HepG2 (cell line): ENCODE results near the gene FXYD4. TPM values are rescaled to one million over a fixed set of nuclear protein-coding genes. Genes with fewer than 3 reads are reported as not detected.

ENCODE experiments used
- FOSL2 ChIP-seq: sonication (generic); formaldehyde crosslinking; IDR thresholded peaks from 2 replicates; pipeline ENCODE4 v1.4.0; 2020; ENCODE audit warnings: missing genetic modification reagents
- GATAD1 ChIP-seq: IDR thresholded peaks from 2 replicates; pipeline ENCODE4 v1.6.1; 2016; ENCODE audit warnings: missing genetic modification reagents, missing compliant biosample characterization
- HHEX ChIP-seq: IDR thresholded peaks from 2 replicates; pipeline ENCODE4 v1.6.1; 2016; ENCODE audit warnings: control low read depth
- HMG20A ChIP-seq: IDR thresholded peaks from 2 replicates; pipeline ENCODE4 v1.6.1; 2016; ENCODE audit warnings: borderline replicate concordance
- KAT8 ChIP-seq: IDR thresholded peaks from 2 replicates; pipeline ENCODE4 v1.6.1; 2016; ENCODE audit warnings: missing genetic modification reagents, missing compliant biosample characterization
- MAZ ChIP-seq, 2 experiments: sonication (generic) in 1 of 2; formaldehyde crosslinking in 1 of 2; IDR thresholded peaks; 2 replicates each; pipeline versions ENCODE4 v1.5.0 to v1.6.1; 2012 to 2020; ENCODE audit warnings: low read depth in 2 of 2, mild to moderate bottlenecking in 2 of 2, borderline replicate concordance in 1 of 2, improper control_type of control experiment in 1 of 2, low read length in 1 of 2, missing genetic modification reagents in 1 of 2, moderate library complexity in 1 of 2
- MIXL1 ChIP-seq: IDR thresholded peaks from 2 replicates; pipeline ENCODE4 v1.6.1; 2016
- SMARCE1 ChIP-seq: fragments of 450-650 bp; IDR thresholded peaks from 2 replicates; pipeline ENCODE4 v1.6.1; 2017; ENCODE audit warnings: borderline replicate concordance
- TGIF2 ChIP-seq: IDR thresholded peaks from 2 replicates; pipeline ENCODE4 v1.6.1; 2016; ENCODE audit warnings: control low read depth, missing compliant biosample characterization
- ZFX ChIP-seq: sonication (generic); formaldehyde crosslinking; IDR thresholded peaks from 2 replicates; pipeline ENCODE4 v1.4.0; 2020; ENCODE audit warnings: mild to moderate bottlenecking, low read depth, missing genetic modification reagents, moderate library complexity
- ZMAT3 ChIP-seq: sonication (generic); formaldehyde crosslinking; conservative IDR thresholded peaks from 2 replicates; pipeline ENCODE4 v1.7.0; 2021; ENCODE audit warnings: missing genetic modification reagents
- ZNF589 ChIP-seq: sonication (generic); formaldehyde crosslinking; conservative IDR thresholded peaks from 2 replicates; pipeline ENCODE4 v1.8.0; 2022; ENCODE audit warnings: mild to moderate bottlenecking, moderate library complexity, missing genetic modification reagents
- ZNF605 ChIP-seq: sonication (generic); formaldehyde crosslinking; IDR thresholded peaks from 2 replicates; pipeline ENCODE4 v1.8.0; 2022; ENCODE audit warnings: mild to moderate bottlenecking, missing genetic modification reagents
- ZNF703 ChIP-seq: sonication (generic); formaldehyde crosslinking; IDR thresholded peaks from 2 replicates; pipeline ENCODE4 v1.5.1; 2020; ENCODE audit warnings: missing genetic modification reagents, mild to moderate bottlenecking, moderate library complexity, borderline replicate concordance
- ZNF766 ChIP-seq: sonication (generic); formaldehyde crosslinking; IDR thresholded peaks from 2 replicates; pipeline ENCODE4 v1.5.0; 2020; ENCODE audit warnings: missing genetic modification reagents, borderline replicate concordance
- polyA plus RNA-seq, 8 experiments: library from polyadenylated mRNA; depleted of rRNA in 3 of 8; stranded (reverse) in 7 of 8; unstranded in 1 of 8; fragments of >200 nt; fragmentation: Illumina TruSeq in 4 of 8; extraction: Trizol in 4 of 8; gene quantifications; 2 replicates each; pipeline versions ENCODE4 v1.2.1 to v1.2.3, GENCODE V29; 2011 to 2016; ENCODE audit warnings: low read depth in 4 of 8, missing spikeins in 1 of 8, mixed read lengths in 1 of 8; ENCODE audit not compliant: insufficient read depth in 1 of 8
- total RNA-seq, 5 experiments: library from RNA; depleted of rRNA; stranded (reverse); fragments of >200 nt; fragmentation: Illumina TruSeq; extraction: Trizol; gene quantifications; 2 replicates each; pipeline ENCODE4 v1.2.3, GENCODE V29; 2016; ENCODE audit warnings: low read depth in 1 of 5
- TF ChIP-seq, protein P1 (sequence below): sonication (generic); formaldehyde crosslinking; IDR thresholded peaks from 2 replicates; pipeline ENCODE4 v1.4.0; 2020; ENCODE audit warnings: missing genetic modification reagents
- TF ChIP-seq, protein P2 (sequence below): fragments of 450-650 bp; IDR thresholded peaks from 2 replicates; pipeline ENCODE4 v1.6.1; 2016
- TF ChIP-seq, protein P3 (sequence below): sonication (generic); formaldehyde crosslinking; IDR thresholded peaks from 2 replicates; pipeline ENCODE4 v1.5.1; 2020; ENCODE audit warnings: missing genetic modification reagents, mild to moderate bottlenecking, borderline replicate concordance
- TF ChIP-seq, protein P4 (sequence below): sonication (generic); formaldehyde crosslinking; IDR thresholded peaks from 2 replicates; pipeline ENCODE4 v1.4.0; 2020; ENCODE audit warnings: missing genetic modification reagents, borderline replicate concordance

FXYD4 gene
- total and polyA plus RNA-seq, 2 of the 13 experiments (the other 11 are each of a cell fraction or from before 2014, with no cell fraction given) = not detected

DNA sequence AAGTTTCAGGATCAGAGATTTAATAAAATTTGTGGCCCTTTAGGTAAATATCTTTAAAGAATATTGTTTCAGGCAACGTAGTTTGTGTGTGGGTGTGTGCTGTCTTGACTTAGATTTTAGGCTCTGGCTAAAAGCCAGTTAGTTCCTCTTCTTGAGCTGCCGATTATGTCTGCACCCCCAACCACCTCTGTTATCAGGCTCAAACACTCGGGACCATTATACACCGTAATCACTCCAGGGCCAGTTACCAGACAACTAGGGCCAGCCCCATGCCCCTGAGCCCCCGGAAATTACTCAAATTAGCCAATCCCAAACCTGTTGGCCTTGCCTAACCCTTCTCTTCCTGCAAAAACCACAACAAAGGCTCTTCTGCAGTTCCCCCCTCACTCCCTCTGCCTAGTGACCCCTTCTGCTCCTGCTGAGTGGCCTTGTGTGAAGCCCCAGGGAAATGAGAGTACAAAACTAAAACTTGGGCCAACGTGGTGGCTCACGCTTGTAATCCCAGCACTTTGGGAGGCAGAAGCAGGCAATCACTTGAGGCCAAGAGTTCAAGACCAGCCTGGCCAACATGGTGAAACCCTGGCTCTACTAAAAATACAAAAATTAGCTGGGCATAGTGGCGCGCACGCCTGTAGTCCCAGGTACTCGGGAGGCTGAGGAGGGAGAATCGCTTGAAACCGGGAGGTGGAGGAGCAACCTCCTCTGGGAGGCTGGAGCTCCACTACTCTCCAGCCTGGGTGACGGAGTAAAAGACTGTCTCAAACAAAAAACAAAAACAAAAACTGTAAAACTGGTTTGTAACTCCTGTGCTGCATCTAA is 46.7 kb downstream of the FXYD4 start (continued):
- peak; percentile 66 for TF ChIP-seq FOSL2 (CRISPR knock-in tag)
- TF ChIP-seq, protein P1, sequence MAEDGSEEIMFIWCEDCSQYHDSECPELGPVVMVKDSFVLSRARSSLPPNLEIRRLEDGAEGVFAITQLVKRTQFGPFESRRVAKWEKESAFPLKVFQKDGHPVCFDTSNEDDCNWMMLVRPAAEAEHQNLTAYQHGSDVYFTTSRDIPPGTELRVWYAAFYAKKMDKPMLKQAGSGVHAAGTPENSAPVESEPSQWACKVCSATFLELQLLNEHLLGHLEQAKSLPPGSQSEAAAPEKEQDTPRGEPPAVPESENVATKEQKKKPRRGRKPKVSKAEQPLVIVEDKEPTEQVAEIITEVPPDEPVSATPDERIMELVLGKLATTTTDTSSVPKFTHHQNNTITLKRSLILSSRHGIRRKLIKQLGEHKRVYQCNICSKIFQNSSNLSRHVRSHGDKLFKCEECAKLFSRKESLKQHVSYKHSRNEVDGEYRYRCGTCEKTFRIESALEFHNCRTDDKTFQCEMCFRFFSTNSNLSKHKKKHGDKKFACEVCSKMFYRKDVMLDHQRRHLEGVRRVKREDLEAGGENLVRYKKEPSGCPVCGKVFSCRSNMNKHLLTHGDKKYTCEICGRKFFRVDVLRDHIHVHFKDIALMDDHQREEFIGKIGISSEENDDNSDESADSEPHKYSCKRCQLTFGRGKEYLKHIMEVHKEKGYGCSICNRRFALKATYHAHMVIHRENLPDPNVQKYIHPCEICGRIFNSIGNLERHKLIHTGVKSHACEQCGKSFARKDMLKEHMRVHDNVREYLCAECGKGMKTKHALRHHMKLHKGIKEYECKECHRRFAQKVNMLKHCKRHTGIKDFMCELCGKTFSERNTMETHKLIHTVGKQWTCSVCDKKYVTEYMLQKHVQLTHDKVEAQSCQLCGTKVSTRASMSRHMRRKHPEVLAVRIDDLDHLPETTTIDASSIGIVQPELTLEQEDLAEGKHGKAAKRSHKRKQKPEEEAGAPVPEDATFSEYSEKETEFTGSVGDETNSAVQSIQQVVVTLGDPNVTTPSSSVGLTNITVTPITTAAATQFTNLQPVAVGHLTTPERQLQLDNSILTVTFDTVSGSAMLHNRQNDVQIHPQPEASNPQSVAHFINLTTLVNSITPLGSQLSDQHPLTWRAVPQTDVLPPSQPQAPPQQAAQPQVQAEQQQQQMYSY (CRISPR knock-in tag) = no peak
- 0 out of 2 replicates have a peak, but pooled peaks have one; percentile 8 for TF ChIP-seq ZNF605 (CRISPR knock-in tag)
- TF ChIP-seq, protein P2, sequence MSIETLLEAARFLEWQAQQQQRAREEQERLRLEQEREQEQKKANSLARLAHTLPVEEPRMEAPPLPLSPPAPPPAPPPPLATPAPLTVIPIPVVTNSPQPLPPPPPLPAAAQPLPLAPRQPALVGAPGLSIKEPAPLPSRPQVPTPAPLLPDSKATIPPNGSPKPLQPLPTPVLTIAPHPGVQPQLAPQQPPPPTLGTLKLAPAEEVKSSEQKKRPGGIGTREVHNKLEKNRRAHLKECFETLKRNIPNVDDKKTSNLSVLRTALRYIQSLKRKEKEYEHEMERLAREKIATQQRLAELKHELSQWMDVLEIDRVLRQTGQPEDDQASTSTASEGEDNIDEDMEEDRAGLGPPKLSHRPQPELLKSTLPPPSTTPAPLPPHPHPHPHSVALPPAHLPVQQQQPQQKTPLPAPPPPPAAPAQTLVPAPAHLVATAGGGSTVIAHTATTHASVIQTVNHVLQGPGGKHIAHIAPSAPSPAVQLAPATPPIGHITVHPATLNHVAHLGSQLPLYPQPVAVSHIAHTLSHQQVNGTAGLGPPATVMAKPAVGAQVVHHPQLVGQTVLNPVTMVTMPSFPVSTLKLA = no peak
- TF ChIP-seq ZNF589 (CRISPR knock-in tag) = no peak
- TF ChIP-seq HHEX (CRISPR knock-in tag) = 0 out of 2 replicates have a peak, but pooled peaks have one; percentile 43
- no peak for TF ChIP-seq TGIF2
- no peak for TF ChIP-seq ZMAT3 (CRISPR knock-in tag)
- TF ChIP-seq, protein P3, sequence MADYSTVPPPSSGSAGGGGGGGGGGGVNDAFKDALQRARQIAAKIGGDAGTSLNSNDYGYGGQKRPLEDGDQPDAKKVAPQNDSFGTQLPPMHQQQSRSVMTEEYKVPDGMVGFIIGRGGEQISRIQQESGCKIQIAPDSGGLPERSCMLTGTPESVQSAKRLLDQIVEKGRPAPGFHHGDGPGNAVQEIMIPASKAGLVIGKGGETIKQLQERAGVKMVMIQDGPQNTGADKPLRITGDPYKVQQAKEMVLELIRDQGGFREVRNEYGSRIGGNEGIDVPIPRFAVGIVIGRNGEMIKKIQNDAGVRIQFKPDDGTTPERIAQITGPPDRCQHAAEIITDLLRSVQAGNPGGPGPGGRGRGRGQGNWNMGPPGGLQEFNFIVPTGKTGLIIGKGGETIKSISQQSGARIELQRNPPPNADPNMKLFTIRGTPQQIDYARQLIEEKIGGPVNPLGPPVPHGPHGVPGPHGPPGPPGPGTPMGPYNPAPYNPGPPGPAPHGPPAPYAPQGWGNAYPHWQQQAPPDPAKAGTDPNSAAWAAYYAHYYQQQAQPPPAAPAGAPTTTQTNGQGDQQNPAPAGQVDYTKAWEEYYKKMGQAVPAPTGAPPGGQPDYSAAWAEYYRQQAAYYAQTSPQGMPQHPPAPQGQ (CRISPR knock-in tag) = no peak
- TF ChIP-seq, protein P4, sequence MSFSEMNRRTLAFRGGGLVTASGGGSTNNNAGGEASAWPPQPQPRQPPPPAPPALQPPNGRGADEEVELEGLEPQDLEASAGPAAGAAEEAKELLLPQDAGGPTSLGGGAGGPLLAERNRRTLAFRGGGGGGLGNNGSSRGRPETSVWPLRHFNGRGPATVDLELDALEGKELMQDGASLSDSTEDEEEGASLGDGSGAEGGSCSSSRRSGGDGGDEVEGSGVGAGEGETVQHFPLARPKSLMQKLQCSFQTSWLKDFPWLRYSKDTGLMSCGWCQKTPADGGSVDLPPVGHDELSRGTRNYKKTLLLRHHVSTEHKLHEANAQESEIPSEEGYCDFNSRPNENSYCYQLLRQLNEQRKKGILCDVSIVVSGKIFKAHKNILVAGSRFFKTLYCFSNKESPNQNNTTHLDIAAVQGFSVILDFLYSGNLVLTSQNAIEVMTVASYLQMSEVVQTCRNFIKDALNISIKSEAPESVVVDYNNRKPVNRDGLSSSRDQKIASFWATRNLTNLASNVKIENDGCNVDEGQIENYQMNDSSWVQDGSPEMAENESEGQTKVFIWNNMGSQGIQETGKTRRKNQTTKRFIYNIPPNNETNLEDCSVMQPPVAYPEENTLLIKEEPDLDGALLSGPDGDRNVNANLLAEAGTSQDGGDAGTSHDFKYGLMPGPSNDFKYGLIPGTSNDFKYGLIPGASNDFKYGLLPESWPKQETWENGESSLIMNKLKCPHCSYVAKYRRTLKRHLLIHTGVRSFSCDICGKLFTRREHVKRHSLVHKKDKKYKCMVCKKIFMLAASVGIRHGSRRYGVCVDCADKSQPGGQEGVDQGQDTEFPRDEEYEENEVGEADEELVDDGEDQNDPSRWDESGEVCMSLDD = no peak; the same call in 1 of the 2 replicates
- TF ChIP-seq MIXL1 (CRISPR knock-in tag) = peak; percentile 36; the same call in 1 of the 2 replicates
- no peak for TF ChIP-seq MAZ (IDR thresholded peaks at IDR 0.05; ENCODE audit: borderline replicate concordance, low read depth, low read length)
- TF ChIP-seq MAZ (CRISPR knock-in tag; IDR thresholded peaks at IDR 0.05; ENCODE audit: low read depth) = no peak
- no peak for TF ChIP-seq SMARCE1
- TF ChIP-seq ZFX = peak; percentile 42; the same call in 1 of the 2 replicates
- no peak for TF ChIP-seq ZNF766 (CRISPR knock-in tag)
- no peak; the same call in 1 of the 2 replicates for TF ChIP-seq GATAD1 (CRISPR knock-in tag)
- peak; percentile 67 for TF ChIP-seq KAT8 (CRISPR knock-in tag)
- peak; percentile 86 for TF ChIP-seq HMG20A (CRISPR knock-in tag)
- no peak for TF ChIP-seq ZNF703
